A204.1 (cell line): ENCODE data around the gene NUP160.
"Not testable (repeated sequence)": the region's sequence is repeated elsewhere in the genome, so short reads cannot be mapped to it uniquely, and the experiment has no call there.

Experiments used
- FAIRE-seq: peaks from 2 replicates; lab custom pipeline; 2012; peaks lifted over from hg19 to GRCh38; lab: Jason Lieb, UNC

The NUP160 gene, protein sequence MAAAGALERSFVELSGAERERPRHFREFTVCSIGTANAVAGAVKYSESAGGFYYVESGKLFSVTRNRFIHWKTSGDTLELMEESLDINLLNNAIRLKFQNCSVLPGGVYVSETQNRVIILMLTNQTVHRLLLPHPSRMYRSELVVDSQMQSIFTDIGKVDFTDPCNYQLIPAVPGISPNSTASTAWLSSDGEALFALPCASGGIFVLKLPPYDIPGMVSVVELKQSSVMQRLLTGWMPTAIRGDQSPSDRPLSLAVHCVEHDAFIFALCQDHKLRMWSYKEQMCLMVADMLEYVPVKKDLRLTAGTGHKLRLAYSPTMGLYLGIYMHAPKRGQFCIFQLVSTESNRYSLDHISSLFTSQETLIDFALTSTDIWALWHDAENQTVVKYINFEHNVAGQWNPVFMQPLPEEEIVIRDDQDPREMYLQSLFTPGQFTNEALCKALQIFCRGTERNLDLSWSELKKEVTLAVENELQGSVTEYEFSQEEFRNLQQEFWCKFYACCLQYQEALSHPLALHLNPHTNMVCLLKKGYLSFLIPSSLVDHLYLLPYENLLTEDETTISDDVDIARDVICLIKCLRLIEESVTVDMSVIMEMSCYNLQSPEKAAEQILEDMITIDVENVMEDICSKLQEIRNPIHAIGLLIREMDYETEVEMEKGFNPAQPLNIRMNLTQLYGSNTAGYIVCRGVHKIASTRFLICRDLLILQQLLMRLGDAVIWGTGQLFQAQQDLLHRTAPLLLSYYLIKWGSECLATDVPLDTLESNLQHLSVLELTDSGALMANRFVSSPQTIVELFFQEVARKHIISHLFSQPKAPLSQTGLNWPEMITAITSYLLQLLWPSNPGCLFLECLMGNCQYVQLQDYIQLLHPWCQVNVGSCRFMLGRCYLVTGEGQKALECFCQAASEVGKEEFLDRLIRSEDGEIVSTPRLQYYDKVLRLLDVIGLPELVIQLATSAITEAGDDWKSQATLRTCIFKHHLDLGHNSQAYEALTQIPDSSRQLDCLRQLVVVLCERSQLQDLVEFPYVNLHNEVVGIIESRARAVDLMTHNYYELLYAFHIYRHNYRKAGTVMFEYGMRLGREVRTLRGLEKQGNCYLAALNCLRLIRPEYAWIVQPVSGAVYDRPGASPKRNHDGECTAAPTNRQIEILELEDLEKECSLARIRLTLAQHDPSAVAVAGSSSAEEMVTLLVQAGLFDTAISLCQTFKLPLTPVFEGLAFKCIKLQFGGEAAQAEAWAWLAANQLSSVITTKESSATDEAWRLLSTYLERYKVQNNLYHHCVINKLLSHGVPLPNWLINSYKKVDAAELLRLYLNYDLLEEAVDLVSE (N-terminal part only)

DNA sequence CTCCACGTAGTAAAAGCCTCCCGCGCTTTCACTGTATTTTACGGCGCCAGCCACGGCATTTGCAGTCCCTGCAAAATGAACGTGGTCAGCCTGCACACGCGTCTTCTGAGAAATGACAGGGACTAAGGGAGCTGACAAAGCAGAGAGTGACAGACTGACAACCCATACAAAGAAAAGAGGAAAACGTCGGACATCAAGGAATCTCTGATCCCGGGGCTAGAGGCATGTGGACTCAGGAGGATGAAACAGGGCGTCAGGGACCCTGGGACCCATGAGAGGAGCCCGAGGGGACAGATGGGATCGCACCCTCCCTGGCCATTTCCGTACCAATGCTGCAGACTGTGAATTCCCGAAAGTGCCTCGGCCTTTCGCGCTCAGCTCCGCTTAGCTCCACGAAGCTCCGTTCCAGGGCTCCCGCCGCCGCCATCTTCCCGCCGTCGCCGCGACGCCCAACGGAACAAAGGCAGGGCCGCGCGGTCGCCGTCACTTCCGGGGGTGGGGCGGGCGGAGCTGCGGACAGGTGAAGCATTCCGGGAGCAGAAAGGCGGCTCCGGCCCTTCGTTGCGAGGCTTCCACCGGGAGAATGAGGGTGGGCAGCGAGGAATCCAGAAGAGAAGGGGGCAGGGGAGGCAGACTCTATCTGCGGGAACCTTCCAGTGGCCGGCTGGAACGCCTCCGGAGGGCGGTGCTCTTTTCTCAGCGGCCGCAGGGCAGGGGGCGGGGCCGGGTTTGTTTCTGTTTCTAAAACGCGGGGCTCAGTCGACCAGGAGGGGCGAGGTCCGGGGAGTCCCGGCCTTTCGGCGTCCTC, at the start of gene NUP160:
NUP160 (minus strand) TSS at position 459 of the 808 bp plus-strand sequence; CDS start at position 427, 32 bp downstream.
- FAIRE-seq, result no peak

DNA sequence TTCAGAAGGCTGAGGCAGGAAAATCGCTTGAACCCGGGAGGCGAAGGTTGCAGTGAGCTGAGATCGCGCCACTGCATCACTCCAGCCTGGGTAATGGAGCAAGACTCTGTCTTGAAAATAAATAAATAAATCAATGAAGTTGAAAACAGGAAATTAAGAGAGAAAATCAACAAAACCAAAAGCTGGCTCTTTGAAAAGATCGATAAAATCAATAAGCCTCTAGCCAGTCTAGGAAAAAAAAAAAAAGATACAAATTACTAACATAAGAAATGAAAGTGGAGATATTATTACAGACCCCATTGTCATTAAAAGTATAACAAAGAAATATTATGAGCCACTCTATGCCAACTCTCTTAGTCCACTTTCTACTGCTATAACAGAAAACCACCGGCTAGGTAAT, 48.0 kb upstream of the NUP160 start:
- no peak for FAIRE-seq

DNA sequence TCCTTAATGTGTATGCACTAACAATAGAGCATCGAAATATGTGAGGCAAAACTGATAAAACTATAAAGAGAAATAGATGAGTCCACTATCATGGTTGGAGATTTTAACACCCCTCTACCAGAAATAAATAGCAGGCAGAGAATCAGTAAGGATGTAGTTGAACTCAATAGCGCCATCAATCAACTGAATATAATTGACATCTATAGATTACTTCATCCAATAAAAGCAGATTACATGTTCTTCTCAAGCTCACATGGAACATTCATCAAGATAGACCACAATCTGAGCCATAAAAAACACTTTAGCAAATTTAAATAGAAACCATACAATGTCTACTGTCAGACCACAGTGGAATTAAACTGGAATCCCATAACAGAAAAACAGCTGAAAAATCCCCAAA, 46.9 kb upstream of the NUP160 start:
- no peak for FAIRE-seq

DNA sequence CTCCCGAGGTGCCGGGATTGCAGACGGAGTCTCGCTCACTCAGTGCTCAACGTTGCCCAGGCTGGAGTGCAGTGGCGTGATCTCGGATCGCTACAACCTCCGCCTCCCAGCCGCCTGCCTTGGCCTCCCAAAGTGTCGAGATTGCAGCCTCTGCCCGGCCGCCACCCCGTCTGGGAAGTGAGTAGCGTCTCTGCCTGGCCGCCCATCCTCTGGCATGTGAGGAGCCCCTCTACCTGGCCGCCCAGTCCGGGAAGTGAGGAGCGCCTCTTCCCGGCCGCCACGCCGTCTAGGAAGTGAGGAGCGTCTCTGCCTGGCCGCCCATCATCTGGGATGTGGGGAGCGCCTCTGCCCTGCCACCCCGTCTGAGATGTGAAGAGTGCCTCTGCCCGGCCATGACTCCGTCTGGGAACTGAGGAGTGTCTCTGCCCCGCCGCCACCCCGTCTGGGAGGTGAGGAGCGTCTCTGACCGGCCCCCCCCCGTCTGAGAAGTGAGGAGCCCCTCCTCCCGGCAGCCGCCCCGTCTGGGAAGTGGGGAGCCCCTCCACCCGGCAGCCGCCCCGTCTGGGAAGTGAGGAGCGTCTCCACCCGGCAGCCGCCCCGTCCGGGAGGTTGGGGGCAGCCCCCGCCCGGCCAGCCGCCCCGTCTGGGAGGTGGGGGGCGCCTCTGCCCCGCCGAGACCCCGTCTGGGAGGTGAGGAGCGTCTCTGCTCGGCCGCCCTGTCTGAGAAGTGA, 44.6 kb upstream of the NUP160 start:
- FAIRE-seq, result not testable (repeated sequence)

DNA sequence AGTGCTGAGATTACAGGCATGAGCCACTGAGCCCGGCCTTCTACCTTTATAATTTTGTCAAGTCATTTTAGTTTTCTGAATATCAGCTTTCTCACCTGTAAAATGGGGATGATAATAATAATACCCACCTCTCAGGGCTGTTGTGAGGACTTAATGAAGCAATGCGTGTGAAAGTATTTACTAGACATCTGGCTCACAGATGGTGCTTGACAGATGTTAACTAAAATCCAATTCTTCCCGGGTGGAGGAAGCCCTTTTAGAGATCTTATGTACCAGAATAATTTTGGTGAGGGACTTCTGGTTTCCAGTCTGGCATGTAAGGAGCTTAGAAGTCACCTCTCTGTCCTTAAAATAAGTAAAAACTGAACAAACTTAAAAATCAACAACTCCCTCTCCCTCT, 43.7 kb upstream of the NUP160 start:
- FAIRE-seq, result no peak

DNA sequence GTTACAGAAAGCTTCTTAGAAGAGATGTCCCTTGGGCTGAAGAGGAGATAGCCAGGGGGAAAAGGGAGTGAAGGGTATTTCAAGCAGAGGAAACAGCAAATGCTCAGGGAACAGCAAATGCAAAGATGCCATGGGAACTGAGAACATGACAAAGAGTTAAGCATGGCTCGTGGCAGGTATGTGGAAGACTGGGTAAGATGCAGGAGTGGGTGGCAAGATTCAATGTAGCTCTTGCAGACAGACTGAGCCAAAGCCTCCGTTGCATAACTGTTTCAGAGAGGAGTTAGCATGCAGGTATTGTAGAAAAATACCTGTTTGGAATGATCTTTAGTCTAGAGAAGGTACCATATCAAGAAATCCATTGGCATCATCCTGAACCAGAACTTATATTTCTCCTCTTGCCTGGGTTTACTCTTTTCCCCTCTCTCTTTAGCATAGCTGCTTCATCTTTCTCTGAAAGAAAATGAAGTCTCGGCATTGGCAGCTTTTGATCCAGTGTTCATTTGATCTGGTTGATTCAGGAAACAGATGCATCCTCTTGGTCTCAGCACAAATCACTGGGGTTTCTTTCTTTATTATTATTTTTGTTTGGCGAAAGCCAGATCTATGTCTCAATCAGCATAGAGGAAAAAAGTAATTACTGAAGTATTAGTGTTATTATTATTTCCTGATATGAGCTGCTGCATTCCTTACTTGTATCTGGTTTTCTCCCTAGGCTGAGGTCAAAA, 41.7 kb upstream of the NUP160 start:
- no peak for FAIRE-seq

DNA sequence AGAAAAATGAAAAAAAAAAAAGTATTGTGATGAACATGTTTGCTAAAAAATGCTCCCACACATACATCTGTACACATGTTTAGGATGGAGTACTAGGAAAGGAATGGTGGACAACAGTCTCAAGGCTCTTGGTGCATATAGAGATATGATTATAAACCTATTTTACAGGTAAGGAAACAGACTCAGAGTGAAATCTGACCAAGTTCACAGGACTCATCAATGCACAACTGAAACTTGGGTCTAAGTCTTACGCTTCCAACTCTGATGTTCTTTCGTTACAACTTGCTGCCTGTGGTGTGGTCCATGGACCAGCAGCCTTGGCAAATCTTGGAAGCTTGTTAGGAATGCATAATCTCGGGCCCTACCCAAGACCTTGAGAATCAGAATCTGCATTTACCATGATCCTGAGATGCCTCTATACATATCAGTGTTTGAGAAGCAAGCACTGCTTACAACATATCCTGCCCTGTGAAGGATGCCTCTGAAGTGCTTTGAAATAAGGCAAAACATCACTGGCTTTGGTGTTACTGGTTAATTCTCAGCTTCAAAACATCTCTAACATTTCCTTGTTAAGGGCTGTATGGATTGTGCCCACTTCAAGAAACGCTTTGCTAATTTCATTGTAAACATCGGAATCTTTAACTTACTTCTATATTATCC, 39.9 kb upstream of the NUP160 start:
- FAIRE-seq, result no peak

DNA sequence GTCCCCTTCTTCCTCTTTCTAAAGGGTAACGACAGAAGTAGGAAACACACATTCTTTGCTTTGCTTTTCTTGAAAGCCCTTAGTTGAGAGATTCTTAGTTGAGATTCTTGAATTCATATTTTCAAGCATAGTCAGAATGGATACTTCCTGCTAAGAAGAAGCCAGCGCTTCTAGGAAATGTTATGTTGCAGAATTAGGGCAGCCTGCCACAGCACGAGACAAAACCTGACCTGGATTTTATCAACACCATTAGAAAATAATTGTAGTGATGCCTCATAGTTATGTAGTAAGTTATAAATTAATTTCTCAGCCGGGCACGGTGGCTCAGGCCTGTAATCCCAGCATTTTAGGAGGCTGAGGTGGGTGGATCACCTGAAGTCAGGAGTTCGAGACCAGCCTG, 37.9 kb upstream of the NUP160 start:
- FAIRE-seq, result no peak

DNA sequence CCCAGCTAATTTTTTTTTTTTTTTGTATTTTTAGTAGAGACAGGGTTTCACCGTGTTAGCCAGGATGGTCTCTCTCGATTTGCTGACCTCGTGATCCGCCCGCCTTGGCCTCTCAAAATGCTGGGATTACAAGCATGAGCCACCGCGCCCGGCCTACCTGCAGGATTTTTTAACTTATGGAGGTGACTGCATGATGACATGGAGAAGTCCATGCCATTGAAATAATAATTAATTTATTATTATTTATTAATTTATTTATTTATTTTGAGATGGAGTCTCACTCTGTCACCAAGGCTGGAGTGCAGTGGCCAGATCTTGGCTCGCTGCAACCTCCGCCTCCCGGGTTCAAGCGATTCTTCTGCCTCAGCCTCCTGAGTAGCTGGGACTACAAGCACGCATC, 34.3 kb upstream of the NUP160 start:
- FAIRE-seq, result not testable (repeated sequence)

DNA sequence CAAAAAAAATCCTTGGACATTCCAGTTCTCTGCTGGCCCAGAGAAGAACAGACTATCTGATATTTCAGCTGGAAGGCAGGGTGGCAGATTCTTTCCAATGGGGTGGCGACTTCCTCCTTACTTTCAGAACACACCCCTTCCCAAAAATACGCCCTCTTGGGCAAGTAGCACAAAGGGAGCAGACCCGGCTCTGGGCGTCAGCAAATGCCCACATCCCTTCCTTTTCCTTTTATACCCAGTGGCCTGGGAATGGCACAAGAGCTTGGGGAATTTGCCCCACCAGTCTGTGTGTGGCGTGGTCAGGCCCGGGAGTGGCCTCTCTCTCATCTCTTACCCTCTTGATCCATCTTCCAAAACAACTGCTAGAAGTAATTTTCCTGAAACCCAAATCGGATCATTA, 33.0 kb upstream of the NUP160 start:
- FAIRE-seq, result no peak

DNA sequence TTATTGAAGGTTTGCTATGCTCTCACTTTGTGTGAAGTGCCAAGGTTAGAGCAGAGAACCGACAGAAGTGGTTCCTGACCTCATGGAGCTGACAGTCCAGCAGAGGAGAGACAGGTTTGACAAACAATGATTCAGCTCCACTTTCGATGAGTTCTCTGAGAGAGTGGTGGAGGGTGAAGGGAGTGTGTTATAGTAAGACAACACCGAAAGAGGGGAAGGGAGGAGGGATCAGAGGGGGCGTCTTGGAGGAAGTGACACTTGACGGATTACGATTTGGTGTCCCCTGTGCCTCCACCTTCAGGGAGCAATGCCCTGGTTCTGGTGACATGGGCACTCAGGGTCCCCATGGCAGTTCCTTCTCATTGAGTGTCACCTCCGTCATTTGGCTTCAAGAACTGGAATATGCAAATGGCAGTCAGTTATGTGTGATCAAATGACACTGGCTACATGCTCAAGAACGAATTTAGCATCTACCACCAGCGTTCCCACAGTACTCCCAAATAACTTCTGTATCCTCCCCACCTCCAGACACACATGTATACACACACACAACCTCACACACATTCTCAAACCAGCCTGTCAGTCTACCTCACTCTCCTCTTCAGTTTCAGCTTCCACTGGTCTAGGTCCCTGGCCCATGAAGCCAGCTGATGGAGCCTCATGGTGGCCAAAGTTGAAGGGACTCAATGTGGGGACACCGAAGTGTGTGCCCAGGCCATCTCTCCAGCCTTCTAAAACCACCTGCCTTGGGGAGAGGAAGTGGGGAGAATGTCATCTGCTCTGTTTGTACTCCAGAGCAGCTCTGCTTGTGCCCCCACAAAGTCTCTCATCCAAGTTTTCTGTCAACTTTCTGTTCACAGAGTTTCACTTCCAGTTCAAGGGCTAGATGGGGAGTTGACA, 31.4 kb upstream of the NUP160 start:
- no peak for FAIRE-seq

DNA sequence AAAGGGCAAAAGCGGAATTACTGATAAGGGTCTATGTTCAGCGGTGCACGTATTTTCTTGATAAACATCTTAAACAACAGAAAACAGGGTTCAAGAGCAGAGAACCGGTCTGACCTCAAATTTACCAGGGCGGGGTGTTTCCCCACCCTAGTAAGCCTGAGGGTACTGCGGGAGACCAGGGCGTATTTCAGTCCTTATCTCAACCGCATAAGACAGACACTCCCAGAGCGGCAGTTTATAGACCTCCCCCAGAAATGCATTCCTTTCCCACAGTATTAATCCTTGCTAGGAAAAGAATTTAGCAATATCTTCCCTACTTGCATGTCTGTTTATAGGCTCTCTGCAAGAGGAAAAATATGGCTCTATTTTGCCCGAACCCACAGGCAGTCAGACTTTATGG, 27.7 kb upstream of the NUP160 start:
- FAIRE-seq, result not testable (repeated sequence)

DNA sequence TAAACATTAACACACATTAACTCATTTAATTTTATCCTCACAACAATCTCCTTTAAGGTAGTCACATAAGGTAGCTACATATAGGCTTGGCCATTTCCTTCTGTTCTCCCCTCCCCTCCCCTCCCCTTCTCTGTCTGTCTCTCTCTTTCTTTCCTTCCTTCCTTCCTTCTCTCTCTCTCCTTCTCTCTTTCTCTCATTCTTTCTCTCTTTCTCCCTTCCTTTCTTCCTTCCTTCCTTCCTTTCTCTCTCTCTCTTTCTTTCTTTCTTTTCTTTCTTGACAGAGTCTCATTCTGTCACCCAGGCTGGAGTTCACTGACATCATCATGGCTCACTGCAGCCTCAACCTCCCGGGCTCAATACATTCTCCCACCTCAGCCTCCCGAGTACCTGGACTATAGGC, 22.3 kb upstream of the NUP160 start:
- FAIRE-seq, result no peak

DNA sequence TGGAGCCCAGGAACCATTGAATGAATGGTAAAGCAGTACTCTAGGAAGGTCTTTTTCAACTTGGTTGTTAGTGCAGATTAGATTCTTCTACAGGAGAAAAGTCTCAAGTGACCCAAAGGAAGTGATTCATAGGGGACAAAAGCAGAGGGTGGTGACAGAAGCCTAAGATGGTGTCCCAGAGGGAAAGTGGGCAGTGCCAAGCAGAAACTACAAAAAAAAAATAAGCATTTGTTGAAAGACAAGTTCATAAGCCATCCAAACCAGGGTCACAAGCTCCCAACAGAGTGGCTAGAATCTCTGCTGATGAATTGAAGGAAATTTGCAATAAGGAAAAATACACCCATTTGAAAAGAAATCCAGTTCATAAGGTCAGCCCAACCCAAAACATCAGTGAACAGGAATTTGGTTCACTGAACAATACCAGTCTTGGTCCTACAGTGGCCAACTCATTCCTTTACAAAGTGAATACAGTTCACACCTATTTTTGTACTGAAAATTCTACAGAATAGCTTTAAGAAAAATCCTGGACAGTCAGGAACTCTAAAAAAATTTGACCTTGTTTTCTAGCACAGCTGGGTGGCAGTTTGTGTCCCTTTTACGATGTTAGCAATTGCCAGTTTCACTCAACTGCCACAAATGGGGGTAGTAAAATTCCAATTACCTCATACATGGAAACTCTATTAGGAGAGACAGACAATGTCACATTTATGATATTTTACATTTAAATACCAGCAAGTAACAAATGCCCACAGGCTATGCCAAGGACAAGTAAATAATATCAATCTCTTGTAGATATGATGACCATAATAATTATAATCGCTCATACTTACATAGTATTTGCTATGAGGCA, 21.6 kb upstream of the NUP160 start:
- FAIRE-seq, result no peak

DNA sequence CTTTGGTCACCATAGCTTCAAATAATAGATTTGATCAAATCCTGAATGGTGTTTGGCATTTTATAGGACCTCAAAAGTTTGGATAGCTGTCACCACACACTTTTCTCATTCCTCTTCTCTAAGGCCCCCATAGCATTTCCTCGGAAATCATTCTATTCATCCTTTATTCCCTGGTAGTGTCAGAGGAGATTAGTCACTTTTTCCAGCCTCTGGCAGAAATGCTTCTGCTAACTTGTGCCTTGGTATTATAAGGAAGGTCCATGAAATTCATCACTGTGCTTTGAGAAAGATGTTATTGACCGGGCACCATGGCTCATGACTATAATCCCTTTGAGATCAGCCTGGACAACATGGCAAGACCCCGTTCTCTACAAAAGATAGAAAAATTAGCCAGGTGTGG, 19.7 kb upstream of the NUP160 start:
- no peak for FAIRE-seq

DNA sequence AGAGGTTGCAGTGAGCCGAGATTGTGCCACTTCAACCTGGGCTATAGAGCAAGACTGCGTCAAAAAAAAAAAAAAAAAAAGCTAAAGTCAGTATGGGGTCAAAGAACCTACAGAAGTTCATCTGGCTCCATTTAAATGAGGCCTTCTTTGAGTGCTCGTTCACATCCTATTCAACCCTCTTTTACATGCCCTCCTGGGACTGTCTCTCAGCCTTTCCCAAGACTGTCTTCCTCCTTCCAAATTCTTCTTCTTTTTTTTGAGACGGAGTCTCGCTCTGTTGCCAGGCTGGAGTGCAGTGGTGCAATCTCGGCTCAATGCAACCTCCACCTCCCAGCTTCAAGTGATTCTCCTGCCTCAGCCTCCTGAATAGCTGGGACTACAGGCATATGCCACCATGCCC, 18.7 kb upstream of the NUP160 start:
- not testable (repeated sequence) for FAIRE-seq

DNA sequence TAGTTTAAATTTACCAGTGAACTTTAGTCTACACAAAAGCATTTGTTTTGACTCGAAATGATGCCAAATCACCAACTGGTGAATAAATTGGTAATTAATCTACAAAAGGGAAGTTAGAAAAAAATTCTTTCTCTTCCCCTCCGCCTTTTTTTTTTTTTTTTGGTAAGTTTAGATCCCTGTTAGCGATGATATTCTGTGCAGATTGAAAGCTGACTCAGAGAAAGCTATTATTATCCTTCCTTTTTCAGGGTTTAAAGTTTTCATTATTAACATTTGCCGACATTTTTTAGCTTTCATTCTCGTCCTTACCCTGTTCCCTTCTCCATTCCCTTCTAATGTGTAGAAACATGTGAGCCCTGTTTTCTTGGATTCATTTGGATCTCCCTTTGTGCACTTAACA, 16.8 kb upstream of the NUP160 start:
- FAIRE-seq, result no peak
